PC-9 (cell line): ENCODE measurements around the gene TBPL2.

Source experiments
- CTCF ChIP-seq: fragments of 200-600 bp; sonication (generic); conservative IDR thresholded peaks from 2 replicates; pipeline ENCODE4 v1.6.1; 2017; ENCODE audit warnings: mixed run types, antibody characterized with exemption, mild to moderate bottlenecking, moderate library complexity
- EZH2 ChIP-seq: fragments of 200-600 bp; sonication (generic); IDR thresholded peaks from 2 replicates; pipeline ENCODE4 v1.8.0; 2017; ENCODE audit warnings: antibody characterized with exemption, low read depth

DNA sequence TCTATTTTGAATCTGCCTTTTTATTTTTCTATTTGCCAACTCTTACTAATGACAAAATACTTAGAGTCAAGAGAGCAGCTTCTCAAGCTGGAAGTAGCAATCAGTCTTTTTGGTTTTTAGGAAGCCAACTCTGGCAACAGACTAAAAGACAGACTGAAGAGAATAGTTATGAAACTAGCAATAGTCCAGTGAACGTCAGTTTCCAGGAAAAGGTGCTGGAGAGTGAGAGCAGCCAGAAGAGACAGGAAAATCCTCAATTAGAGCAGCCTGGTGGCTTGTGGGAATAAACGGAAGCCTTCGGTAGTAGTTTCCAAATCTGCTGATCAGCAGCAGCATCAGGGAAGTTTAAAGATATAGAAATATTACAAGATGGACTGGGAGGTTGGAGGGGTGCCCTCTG lies 55.9 kb downstream of the TBPL2 start:
- TF ChIP-seq CTCF (no peak), EZH2 (no peak)
